NCI-H345 (cell line): ENCODE data around the gene TSPAN18.

Experiments used
- DNase-seq: peaks from one replicate; lab custom pipeline; 2025; lab: John Stamatoyannopoulos, UW

TSPAN18 gene

DNA sequence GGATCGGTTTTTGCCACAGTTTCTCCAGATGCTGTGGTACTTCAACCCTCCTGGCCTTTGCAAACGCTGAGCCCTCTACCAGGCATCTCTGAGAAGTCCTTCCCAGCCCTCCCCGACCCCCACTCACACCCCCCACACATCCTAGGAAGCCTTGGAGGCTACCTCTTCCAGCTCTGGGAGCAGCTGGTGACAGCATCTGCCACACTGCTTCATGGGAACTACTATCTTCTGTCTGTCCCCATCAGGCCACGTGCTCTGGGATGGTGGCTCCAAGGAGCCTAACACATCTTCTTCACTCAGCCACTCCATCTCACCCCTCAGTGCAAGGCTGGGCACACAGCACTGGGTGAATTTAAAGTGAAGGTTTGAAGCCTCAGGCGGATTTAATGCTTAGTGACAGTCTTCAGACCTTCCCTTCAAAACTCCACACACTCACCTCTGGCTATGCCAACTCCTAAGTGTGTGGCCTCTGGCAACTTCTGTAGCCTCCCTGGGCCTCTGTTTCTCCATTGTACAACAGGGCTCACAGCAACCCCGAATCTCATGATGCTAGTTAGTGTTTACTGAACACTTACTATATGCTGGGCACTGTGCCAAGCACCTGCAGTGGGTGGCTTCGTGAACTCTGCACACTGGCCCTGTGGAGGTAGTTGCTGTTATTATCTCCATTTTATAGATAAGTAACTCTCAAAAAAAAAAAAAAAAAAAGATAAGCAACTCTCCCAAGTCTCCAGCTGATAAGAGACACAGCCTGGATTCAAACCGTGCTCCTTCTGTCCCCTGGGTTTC is 231.2 kb downstream of the TSPAN18 start:
- peak; percentile 20 for DNase-seq

DNA sequence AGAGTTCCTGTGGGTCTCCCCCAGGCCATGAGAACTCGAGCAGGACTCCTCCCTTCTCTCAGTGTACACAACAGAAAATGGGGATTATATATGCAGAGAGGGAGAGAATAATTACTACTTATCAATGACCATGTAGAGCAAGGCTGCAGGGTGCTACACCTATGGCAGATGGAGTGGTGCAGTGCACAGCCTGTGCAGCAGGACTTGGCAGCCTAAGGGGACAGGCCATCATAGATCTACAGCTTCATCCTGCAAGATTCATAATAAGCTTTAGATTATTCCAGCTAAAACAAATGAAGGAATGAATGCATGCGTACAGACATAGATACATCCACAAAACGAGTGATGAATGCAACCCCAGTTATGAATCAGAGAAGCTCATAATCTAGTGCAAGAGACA is 232.3 kb downstream of the TSPAN18 start:
- no peak for DNase-seq

DNA sequence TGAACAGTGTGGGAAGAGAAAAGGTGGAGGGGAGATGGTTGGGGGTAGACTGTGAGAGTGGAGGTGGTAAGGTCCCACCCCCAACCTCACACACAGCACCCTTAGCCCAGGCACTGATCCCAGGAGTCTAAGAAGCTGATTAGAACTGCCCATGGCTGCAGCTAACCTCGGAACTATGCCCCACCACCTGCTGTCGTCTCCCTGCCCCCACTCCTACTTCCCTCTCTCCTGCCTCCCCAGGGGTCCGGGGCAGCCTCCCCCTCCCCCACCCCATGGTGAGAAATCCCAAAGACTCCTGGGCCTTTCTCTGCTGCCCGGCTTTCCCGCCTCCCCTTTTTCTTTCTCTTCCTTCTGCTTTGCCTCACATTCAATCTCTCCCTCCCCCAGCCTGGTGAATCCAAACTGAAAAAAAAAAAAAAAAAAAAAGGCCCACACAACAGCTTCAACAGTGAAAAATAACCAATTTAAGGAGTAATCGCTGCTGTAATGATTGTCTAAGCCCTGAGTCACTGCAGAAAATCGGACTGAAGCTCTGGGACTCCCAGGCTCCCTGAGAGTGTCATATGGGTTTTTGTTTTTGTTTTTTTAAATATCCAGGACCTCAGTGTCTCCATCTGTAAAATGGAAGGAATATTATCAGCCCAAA is 233.6 kb downstream of the TSPAN18 start:
- no peak for DNase-seq

DNA sequence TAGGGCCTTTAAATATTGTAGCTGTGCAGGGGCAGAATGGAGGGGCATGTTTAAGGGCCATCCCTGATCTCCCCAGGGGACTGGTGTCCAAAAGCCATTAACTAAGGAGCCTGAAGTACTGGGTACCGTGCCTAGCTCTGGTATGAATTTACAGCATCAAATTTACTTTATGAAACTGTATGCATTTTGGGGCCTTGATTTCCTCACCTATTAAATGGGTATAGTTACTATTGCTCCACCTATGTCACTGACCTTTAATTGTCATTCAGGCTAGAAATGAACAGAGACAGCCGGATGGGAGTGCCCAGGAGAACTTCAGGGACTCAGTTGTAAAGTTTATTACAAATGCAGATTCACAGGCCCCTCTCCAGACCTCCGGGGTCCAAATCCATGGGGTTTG is 235.7 kb downstream of the TSPAN18 start:
- no peak for DNase-seq

DNA sequence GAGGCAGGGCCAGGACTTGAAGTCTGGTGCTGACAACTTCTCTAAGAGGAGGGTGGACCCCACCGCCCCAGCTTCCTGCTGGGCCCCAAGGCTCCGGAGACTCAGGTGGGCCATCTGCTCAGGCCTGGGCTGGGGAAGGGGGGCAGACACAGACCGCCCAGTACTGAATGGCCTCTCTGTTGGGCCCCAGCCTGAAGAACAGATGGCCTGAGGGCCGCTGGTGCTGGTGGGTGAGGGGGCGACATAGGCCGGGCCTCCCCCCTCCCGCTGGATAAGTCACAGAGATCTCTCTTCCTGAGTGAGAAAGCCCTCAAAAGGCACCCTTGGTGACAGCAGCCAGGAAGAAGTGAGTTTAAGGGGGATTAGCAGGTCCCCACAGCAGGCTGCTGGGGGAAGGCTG is 236.4 kb downstream of the TSPAN18 start:
- DNase-seq = no peak

DNA sequence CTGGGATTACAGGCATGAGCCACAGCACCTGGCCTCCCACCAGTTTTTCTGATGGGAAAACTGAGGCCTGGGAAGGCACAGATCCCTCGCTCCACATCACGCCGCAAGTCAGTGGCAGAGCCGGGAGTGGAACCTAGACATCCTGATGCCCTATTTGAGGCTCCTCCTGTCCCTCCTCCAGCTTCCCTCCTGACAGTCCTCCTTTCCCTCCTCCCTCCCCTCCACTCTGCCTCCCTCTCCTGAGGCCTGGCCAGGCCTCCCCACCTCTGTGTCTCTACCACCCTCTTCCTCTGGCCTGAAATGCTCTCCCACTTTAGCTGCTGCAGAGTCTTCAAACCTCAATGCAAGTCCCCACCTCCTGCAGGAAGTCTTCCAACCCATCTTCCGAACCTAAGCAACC is 237.2 kb downstream of the TSPAN18 start:
- no peak for DNase-seq

DNA sequence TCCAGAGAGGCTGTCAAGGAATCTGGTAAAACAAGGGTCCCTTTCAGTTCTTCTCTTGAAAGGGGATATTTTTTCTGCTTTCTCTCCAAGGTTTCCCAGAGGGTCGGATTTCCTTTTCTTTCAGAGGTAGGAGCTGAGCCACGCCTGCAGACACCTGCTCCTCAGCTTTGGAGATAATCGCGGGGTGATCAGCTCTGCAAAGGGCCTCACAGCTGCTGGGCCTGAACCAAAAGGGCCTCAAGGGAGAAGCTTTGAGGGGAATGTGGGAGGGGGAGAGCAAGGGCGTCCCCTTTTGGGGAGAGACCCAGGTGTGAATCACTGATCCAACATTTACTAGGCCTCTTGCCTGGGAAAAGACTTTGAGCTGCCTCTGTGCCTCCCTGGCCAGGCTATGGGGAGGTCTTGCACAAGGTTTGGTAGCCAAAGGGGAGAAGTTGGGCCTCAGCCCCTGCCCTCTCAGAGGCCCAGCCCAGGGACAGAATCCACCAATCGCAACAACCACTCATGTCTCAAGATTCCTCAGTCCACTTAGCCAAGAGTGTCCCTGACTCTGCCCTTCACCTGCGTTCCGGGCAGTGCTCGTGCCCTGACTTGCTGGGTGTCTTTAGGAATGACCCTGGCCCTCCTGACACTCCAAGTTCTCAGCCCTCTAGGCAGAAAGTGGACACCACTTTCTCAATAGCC is 237.9 kb downstream of the TSPAN18 start:
- DNase-seq = peak; percentile 11

DNA sequence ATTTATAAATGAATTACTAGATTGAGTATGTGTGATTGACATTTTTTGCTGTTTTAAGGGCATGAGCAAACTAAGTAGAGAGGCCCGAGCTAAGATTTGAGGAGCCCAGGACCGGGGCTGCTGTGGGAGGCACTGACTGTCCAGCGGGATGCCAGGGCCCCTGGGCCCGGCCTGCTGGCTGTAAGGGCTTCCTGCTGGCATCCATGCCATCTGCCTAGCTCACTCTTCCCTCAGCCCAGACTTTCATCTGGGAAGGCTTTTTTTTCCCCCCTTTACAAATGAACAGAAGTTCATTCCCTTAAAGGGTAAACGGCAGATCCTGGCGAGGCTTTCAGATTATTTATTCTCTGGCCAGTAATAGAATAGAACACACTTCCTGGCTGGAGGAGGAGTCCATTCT is 239.9 kb downstream of the TSPAN18 start:
- DNase-seq = no peak

DNA sequence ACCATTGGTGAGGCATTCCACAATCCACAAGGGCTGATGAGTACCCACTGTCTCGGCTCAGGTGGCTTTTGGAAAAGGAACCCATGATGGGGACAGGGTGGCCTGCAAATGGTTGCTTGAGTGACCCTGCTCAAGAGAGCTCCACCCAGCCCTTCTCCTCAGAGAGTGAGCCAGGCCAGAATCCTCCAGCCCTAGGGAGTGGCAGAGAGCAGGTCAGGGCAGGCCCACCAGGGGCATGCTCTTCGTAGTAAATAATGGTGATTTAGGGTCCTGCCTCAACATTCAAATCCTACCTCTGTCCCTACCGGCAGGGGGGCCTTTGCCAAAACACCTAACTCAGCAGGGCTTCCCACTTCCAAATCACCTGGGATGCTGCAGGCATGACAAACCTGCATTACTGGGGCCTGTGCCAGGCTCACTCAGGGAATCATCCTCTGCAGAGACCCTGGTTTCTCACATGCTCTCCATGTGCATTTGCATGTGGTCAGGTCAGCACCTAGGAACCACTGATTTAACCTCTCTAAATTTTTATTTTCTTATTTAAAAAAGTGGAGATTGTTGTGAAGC is 241.3 kb downstream of the TSPAN18 start:
- peak; percentile 51 for DNase-seq

DNA sequence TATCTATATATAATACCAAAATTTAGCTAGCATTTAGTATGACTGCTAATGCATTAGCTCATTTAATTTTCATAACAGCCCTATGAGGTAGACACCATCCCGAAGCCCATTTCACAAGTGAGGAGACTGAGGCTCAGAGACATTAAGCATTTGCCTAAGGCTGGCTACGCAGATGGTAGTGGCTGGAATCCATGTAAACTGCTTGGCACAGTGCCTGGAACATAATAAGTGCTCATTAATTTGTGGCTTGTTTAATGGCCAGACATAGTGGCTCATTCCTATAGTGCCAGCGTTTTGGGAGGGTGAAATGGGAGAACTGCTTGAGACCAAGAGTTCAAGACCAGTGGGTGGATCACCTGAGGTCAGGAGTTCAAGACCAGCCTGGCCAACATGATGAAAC is 241.7 kb downstream of the TSPAN18 start:
- DNase-seq = no peak

DNA sequence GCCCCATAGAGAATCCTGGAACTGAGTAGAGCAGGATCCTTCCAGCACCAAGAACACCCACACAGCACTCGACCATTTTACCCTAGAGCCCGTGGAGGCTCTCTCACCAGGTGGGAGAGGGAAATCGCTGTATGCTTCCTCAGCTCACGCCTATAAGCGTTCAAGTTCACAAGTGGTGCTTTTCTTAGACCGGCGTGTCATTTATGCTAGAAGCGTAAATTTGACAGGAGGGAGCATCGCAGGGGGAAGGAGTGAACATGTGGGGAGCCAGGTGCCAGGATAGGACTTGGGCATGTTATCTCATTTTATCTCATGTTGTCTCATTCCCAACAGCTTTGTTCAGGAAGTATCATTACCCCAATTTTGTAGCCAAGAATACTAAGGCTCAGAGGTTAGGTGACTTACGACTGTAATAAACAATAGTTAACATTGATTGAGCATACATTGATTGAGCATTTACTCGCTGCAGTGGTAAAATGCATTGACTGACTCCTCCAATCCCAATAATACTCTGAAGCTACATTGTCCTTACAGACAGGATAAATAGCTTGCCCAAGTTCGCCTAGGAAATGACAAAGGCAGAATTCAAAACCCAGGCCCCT is 243.0 kb downstream of the TSPAN18 start:
- DNase-seq = no peak

DNA sequence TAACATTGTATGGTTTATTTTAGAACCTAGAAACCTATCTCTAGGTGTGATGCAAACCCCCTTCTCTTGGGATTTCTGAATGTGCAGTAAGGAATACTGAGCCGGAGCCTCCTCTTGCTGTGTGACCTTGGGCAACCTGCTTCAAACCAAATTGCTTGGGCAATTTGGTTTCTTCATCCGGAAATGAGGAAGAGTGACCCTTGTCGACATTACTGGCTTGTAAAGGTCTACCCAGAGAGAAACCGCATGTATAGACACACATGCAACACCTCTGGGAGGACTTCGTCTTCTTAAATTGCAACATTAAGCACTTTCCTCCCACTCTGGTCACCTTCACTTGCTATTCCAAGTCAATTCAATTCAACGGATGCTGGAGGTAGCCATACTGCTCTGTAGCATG is 243.5 kb downstream of the TSPAN18 start:
- DNase-seq = no peak

DNA sequence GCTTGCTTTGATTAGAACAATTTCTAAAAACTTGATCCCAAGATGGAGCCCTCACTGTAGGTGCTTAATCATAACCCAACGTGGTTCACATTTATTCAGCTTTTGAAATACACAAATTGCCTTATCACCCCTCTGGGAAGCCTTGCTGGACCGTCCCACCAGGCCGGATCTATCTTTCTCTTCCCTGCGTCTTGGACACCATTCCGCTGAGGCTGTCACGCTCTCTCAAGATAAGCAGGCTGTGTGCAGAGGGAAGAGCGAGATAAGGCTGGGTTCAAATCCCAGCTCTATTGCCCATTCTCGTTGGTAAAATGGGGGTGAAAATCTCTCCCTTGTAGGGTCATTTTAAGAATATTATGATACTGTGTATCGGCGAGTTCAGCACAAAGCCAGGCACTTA is 244.4 kb downstream of the TSPAN18 start:
- no peak for DNase-seq

DNA sequence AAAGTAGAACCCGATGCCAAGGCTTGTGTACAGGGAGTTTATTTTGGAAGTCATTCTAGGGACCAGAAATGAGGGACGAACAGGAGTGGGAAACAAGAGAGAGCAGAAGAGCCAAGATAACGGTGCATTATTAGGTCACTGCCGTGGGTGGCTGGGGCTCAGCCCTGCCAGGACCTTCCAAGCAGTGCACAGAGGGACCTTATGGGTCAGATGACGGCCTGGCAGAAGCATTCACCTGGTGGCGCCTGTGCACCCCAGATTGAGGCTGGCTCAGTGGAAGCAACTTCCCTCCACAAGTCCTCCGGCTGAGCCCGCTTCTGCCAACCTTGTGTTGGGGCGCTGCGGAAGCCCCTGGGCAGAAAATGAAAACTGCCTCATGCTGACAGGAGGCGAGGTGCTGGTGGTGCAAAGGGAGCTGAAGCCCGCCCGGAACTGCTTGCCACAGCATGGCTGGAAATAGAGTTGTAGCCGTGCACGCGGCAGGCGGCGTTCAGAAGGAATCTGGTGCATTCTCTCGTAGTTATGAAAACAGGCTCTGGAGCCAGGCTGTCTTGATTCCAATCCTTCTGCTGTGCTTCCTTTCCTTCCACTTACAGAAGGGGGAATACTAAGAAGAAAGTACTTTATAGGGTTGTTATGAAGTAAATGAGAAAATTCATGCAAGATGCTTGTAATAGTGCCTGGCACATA is 246.1 kb downstream of the TSPAN18 start:
- no peak for DNase-seq

DNA sequence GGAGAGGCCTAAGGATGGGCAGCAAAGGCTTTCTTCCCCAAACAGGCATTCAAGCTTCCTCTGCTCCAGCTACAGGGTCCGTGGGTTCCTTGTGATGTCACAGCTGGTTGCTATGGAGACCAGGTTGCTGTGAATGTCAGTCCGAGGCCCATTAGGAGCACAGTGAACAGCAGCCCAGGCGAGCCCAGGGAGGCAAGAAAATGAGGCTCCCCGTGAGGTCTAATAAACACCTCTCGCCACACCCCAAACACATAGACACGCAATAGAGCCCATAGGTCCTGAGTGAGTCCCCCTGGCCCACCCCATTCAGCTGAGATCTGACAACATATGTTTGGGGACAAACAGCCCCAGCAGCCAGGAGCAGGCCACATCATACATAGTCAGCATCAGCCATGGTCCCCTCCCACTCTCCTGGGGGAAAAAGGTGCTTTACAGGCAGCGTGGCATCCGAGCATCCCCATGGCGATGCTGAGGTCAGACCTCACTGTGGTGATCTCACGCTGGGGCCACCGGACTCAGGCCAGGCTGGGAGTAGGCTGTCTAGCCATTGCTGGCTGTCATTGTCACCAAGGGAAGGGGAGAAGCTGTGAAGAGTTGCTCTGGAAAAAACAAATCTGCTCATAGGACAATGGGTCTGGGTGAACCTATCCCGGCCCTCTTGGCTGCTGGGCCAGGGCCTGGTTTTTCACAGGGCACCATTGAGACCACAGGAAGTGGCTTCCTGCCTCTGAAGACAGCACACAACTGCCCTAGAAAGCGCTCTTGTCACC is 247.1 kb downstream of the TSPAN18 start:
- DNase-seq = no peak

DNA sequence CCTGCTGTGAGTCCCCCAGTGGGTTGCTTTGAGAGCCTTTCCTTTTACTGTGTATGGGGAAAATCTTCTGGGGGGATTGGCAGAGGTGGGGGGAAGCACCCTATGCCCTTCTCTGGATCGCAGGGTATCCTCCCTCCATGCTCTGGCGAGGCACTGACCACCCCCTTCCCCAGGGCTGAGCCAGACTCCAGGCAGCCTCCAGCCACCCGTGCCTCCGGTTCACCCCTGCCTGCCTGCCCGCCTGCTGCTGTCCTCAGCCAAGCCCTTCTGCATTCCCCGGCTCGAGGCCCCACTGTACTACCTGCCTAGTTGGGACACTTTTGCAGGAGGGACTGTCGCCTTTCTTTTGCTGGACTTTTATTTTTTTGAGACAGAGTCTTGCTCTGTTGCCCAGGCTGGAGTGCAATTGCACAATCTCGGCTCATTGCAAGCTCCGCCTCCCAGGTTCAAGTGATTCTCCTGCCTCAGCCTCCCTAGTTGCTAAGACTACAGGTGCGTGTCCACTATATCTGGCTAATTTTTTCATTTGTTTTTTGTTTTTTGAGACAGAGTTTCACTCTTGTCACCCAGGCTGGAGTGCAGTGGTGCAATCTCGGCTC is 247.7 kb downstream of the TSPAN18 start:
- DNase-seq = no peak

DNA sequence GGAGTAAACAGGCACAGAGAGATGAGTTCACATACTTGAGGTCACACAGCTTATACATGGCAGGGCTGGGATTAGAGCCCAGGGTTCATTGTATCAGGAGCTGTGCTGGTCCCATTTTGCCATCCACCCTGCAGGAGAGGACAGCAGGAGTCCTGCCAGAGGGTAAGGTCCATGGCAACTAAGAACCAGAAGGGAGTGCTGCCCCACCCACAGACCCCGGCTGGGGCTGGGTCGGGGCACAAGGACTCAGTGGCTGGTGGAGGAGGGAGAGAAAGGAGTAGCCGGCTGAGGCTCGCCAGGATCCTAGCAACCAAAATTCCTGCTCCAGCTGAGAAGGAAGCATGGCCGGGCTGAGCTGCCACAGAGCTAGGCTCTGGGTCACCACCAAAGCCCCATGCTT is 249.8 kb downstream of the TSPAN18 start:
- no peak for DNase-seq

DNA sequence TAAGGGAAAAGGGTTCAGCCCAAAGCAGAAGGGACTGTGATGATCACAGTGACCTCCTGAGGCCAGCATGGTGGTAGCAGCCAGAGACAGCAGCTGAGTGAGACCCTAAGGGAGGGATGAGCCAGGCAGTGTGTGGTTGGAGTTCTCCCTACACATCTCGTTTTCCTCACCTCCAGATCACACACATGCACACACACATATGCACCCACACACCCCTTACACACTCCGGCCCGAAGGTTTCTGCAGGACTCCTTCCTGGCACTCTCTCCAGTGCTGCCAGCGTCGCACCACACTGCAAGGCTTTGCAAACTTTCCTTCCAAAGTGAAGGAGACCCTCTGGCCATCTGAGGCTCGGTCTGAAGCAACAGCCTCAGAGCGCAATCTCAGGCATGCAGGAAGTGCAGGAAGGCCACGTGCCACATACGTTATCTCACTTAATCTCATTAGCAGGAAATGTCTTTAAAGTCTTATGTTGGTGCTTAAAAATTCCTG is 250.8 kb downstream of the TSPAN18 start:
- DNase-seq = peak; percentile 11

DNA sequence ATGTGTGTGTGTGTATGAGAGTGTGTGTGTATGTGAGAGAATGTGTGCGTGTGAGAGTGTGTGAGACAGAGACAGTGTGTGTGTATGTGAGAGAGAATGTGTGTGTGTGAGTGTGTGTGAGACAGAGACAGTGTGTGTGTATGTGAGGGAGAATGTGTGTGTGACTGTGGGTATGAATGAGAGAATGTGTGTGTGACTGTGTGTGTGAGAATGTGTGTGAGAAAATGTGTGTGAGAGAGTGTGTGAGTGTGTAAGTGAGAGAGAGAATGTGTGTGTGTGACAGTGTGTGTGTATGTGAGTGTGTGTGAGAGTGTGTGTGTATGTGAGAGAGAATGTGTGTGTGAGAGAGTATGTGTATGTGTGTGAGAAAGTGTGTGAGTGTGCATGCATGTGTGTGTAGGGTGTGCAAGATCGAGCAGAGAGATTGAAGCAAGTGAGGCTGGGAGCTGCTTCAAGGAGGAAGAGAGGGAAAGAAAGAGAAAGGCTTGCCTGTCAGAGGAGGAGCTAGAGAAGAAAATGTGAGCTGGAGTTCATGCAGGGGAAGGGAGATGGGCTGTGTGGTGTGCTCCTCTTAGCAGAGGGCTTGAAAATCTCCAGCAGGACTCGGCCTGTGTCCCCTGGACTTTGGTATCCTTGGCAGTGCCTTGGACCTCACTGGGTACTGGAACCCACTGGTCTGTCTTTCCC is 251.7 kb downstream of the TSPAN18 start:
- DNase-seq = no peak

DNA sequence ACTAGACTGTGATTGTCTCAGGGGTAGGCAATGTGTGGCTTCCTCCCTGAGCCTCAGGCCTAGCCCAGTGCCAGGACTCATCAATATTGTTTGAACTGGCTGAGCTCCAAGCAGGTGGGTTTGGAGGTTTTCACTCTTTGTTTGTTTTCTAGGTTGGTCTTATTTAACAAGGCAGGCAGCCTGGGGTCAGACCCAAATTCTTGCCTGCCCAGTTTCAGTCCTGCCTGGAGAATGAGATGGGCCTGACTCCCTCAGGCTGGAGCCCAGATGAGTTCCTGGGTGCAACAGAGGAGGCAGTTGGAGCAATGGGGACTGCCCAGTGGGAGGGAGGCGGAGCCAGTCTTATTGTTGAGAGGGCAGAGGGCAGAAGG is 252.2 kb downstream of the TSPAN18 start:
- DNase-seq = peak; percentile 95
